Activated CD4-positive, alpha-beta T cell treated with anti-CD3 and anti-CD28 coated beads, Interleukin-2, amount 50 U/mL, for 16 hours (primary cell): Measurements from ENCODE around the gene DIP2C.
"Not testable (repeated sequence)": the region's sequence is repeated elsewhere in the genome, so short reads cannot be mapped to it uniquely, and the experiment has no call there.

Experiments
- DNase-seq: peaks from one replicate; pipeline ENCODE4 v3.0.0-alpha.2; 2020

DIP2C gene

DNA sequence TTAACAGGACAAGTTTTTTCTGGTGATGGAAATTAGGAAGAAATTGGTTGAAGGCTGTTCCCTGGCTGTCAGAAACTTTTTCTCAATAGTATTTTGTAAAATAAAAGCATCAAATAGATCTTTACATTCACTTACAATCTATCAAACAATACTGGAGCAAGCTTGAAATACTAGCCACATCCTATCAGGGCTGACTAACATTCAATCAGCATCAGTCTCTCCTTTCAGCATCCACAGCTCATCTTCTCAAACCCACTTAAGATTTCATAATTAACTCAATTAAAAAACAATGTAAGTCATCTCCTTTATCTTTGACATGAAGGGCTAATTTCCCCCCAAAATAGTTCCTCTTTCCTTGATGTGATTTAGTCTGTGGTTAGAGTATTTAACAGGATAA lies 80.2 kb downstream of the DIP2C start:
- DNase-seq = no peak

GRCh38 chr10:608331-609261 lies 80.9 kb downstream of the DIP2C start:
- no peak for DNase-seq

DNA sequence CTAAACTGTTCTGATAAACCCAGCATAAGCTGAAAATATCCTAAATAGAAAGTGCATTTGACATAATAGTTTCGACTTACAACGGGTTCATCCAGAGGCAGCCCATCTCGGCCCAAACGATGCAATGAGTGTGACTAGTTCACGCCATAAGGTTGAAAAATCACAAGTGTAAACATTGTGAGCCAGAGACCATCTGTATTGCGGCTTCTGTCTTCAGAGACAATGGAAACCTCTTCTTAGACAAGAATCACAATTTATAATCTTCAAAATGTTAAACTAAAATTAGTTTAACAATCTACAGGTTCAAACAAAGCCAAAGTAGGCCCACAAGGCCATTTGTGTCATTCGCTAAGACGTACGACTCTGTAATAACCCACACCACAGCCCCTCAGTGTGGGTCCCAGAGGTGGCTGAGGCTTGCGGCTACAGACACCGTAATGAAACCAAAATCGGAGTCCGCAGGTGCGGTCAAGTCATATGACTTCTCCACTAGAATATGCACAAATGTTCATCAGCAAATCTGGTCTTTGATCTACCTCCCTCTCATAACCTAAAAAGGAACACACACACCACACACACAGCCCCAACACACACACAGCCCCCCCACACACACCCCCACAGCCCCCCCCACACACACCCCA lies 81.8 kb downstream of the DIP2C start:
- DNase-seq = no peak

GRCh38 chr10:606762-607544 lies 82.5 kb downstream of the DIP2C start:
- no peak for DNase-seq

DNA sequence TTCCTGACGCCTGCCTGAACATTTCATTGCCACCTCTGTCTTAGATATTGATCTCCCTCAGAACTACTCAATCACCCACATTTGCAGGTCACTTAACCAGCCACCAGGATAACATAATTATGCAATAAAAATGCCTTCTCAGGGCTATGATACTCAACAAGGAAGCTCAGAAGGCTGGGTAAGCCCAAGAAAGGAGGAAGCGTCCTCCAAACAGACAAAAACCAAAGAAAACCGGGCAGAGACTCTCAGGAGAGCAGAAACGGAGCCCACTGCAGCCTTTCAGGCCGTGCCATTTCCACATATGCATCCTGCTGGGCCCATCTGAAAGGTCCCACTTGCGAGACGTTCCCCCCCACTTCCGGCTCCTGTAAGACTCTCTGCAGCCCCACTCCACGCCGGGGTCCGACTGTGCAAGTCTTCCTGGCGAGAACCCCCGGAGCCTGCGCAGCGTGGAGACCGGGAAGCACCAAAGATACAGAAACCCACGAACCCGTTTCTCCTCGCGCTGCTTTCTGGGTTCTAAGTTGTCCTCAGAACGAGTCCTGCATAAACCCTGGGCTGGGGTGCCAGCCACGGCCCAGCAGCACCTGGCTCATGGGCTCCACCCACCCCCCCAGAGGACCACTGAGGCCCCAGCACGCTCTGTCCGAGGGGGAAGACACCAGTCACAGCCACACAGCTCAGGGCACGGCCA lies 83.7 kb downstream of the DIP2C start:
- no peak for DNase-seq

GRCh38 chr10:604716-605631 lies 84.5 kb downstream of the DIP2C start:
- no peak for DNase-seq

DNA sequence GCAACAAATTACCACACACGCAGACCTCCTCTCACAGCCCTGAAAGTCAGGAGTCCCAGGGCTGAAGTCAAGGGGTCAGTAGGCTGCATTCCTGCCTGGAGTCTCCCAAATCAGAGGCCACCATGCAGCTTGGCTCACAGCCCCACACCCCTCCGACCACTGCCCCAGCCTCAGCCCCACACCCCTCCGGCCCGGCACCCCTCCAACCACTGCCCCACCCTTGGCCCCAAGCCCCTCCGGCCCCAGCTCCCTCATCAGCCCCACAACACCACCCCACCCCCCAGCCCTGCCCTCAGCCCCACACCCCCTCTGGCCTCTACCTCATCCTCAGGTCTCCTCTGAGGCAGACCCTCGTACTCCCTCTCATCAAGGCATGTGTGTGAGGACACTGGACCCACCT lies 85.7 kb downstream of the DIP2C start:
- DNase-seq = no peak

- DNase-seq = no peak
Observed at GRCh38 chr10:602391-603005, 87.0 kb downstream of the DIP2C start.

GRCh38 chr10:601660-601963 lies 87.9 kb downstream of the DIP2C start:
- DNase-seq = no peak

DNA sequence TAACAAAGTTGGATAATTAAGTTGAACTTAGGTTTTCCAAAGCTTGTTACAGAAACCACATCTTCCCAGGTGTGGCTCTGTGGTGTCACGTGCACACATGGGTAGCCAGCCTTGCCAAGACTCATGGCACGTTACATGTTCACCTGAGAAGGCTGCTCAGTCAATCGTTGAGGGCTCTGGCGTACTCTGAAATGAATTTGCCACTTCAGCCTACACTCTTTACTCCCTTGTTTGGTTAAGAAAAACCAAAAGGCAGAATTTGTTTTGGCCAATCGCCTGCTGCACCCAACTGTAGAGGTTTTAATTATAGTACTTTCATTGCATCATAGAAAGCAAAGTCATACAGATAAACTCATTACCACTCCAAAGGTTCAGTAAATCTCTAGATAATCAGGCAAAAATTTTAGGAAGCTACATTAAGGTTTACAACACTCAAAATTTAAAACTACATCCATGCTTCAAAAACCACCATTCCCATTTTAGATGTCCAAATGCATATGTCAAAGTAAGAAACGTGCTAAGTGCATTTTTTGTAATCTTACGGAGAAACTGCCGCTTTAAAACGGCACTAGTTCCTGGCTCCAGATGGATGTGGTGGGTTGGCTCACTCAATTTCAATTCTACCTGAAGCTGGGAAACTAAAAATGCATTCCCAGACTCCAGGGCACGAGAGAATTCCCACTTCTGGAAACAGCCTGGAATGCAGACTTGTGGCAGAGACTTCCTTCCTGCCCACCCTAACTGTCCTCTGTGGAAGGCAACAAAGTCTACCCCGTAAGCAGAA lies 88.4 kb downstream of the DIP2C start:
- DNase-seq = no peak

DNA sequence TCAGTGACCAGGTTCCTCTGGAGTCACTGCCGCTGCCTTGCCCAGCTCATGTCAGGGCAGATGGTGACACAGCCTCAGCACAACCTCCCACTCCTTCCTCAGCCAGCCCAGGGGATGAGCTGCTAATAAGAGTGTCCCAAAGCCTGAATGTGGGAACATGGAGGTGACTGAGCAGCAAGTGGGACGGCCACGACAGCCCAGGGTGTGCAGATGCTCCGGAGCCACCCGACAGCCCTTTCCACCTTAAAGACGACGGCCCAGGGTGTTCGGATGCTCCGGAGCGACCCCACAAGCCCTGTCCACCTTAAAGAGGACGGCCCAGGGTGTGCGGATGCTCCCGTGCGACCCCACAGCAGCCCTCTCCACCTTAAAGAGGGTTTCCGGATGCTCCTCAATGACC lies 89.2 kb downstream of the DIP2C start:
- no peak for DNase-seq

DNA sequence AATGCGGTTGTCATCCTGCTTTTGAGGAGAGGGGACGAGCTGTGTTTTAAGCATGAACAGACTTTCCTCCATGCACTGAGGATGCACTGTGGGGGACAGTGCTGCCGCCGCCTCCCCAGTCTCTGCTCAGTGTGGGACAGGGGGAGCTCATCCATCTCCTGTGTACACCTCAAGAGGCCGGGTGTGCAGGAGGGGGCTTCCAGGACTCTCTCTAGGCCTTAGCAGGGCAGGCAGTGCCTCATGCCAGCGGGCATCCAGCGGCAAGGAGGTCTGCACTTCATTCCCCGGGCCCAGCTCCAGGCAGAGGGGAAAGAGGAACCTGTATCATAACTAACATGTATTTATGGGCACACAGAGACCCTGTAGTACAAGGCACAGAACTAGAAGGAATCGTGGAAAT lies 89.7 kb downstream of the DIP2C start:
- no peak for DNase-seq

DNA sequence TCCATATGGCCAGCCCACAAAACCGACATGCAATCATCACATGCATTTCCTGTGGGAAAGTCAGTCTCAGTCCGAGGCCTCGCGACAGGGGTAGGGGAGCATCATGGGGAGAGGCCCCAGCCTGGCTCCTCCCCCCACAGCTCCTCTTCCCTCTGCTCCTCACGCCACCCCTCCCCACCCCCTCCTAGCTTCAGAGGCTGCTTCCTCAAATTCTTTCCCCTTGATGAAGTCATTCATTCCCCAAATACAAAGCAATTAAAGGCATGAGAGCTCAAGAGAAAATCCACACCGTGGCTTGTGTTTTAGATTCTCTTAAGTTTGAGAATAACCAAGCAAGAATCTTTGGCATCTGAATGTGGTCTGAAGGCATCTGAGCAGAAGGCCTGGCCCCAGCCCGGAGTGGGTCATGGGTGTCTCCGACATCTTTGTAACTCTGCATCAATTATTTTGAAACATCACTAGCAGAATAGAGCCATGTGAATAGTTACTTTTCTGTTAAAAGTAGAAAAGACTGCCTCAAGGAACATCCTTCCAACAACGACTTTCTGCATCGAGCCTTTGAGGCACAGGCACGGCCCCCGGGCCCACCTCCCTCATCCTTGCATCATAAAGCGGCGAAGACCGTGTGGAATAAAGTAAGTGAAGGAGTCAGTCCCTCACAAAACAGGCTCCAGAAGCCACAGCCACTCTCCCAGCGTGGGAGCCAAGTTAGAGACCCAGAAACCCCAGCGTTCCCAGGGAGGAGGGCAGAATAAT lies 90.9 kb downstream of the DIP2C start:
- DNase-seq = no peak

GRCh38 chr10:597976-598375 lies 91.5 kb downstream of the DIP2C start:
- DNase-seq = no peak

GRCh38 chr10:596725-597345 lies 92.6 kb downstream of the DIP2C start:
- no peak for DNase-seq

- not testable (repeated sequence) for DNase-seq
Observed at GRCh38 chr10:596131-596530, 93.3 kb downstream of the DIP2C start.

- DNase-seq = no peak
Observed at GRCh38 chr10:595473-595872, 94.0 kb downstream of the DIP2C start.

GRCh38 chr10:594584-595270 lies 94.7 kb downstream of the DIP2C start:
- no peak for DNase-seq

DNA sequence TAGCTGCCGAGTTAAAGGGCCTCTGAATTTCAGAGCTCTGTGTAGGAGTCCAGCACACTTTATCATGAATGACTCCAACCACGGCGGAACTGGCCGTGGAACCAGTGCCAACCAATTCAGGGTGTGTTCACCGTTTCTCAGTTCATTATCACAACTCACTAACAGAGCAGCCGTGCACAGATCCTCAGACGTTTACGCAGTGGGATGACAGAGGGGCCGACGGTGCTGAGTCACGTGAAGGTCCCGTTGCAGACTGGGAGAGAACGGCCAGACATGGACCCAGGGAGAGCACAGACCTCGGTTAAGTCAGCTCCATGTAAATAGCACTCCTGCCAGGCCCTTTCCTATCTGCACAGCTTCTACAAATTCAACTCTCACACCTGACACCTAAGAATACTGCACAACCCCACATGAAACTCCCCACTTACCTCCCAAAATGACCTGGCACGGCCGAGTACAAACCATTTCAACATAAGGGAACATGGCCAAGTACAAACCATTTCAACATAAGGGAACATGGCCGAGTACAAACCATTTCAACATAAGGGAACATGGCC lies 95.5 kb downstream of the DIP2C start:
- DNase-seq = no peak
